Body of pancreas (tissue), 4 donors: ENCODE measurements around the gene ZNF331.

Source experiments
- CTCF ChIP-seq, 7 experiments: fragments of 450-650 bp in 4 of 7; fragments of 200-600 bp in 3 of 7; sonication (generic) in 3 of 7; IDR thresholded peaks; one replicate each; pipeline ENCODE4 v1.5.1; 2016 to 2019; ENCODE audit warnings: antibody characterized with exemption in 7 of 7
- POLR2A ChIP-seq, 3 donors: fragments of 450-650 bp; IDR thresholded peaks; one replicate each; pipeline ENCODE4 v1.6.1; 2016; ENCODE audit warnings: antibody characterized with exemption in 3 of 3, mild to moderate bottlenecking in 2 of 3

DNA sequence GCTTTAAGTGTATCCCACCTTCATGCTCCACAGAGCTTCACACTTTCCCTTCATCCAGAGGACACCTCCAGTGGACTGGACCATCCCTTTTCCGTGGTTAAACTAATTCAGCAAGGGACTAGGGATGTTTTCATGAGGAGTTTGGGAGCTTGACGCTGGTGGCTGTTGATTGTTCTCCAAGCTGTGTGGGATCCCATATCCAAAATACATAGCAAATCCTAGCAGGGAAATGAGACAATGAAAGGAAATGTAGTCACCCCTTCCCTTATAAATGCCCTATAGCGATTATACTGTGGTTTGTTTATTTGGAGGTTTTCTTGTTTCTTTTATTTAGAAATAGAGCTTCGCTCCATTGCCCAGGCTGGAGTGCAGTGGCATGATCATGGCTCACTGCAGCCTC is 62.3 kb downstream of the ZNF331 start:
- TF ChIP-seq CTCF (IDR thresholded peaks at IDR 0.05), result no peak
- TF ChIP-seq POLR2A (IDR thresholded peaks at IDR 0.05), result no peak
